GM18867 (cell line): Measurements from ENCODE around the gene DARS2.
A peak's percentile ranks its signal among the peaks of the same experiment; 100 is the strongest.
"Not testable (repeated sequence)": the region's sequence is repeated elsewhere in the genome, so short reads cannot be mapped to it uniquely, and the experiment has no call there.

Experiments used
- ATAC-seq: cut with Tn5 transposase; IDR thresholded peaks from one replicate; pipeline ENCODE4 v1.9.1; 2021; ENCODE audit warnings: mild to moderate bottlenecking, moderate library complexity; ENCODE audit not compliant: unreplicated experiment

The DARS2 gene

GRCh38 chr1:173860065-173860464 is 35.6 kb downstream of the DARS2 start:
- no peak for ATAC-seq

GRCh38 chr1:173861731-173862145 is 37.3 kb downstream of the DARS2 start:
- ATAC-seq = no peak

- ATAC-seq = not testable (repeated sequence)
Observed at GRCh38 chr1:173862146-173862768, 37.8 kb downstream of the DARS2 start.

- ATAC-seq = no peak
Observed at GRCh38 chr1:173862769-173863223, 38.3 kb downstream of the DARS2 start.

- ATAC-seq = no peak
Observed at GRCh38 chr1:173863224-173864161, 39.0 kb downstream of the DARS2 start.

GRCh38 chr1:173864179-173864867 is 39.9 kb downstream of the DARS2 start:
- ATAC-seq = no peak

- no peak for ATAC-seq
Observed at GRCh38 chr1:173865468-173866164, 41.1 kb downstream of the DARS2 start.

- ATAC-seq = no peak
Observed at GRCh38 chr1:173866413-173867115, 42.1 kb downstream of the DARS2 start.

GRCh38 chr1:173867141-173867752 is 42.8 kb downstream of the DARS2 start:
- no peak for ATAC-seq

- ATAC-seq = peak; percentile 66
Observed at GRCh38 chr1:173867753-173868265, 43.3 kb downstream of the DARS2 start, which contains the start of gene GAS5. TSS of gene GAS5 (minus strand) at chr1:173867989.

GRCh38 chr1:173868266-173869020 is 44.0 kb downstream of the DARS2 start, which contains the start of gene ZBTB37:
TSS of gene ZBTB37 (plus strand) at chr1:173868380. CDS start at chr1:173870226, 1,846 bp downstream.
- peak; percentile 60 for ATAC-seq

GRCh38 chr1:173869021-173869359 is 44.5 kb downstream of the DARS2 start:
- ATAC-seq = no peak

- ATAC-seq = peak; percentile 23
Observed at GRCh38 chr1:173870252-173871075, 46.0 kb downstream of the DARS2 start.

GRCh38 chr1:173871091-173871490 is 46.6 kb downstream of the DARS2 start:
- no peak for ATAC-seq

- ATAC-seq = no peak
Observed at GRCh38 chr1:173871500-173871899, 47.0 kb downstream of the DARS2 start.

GRCh38 chr1:173876732-173877131 is 52.3 kb downstream of the DARS2 start:
- no peak for ATAC-seq

GRCh38 chr1:173878251-173878650 is 53.8 kb downstream of the DARS2 start:
- ATAC-seq = no peak

- ATAC-seq = not testable (repeated sequence)
Observed at GRCh38 chr1:173881117-173881516, 56.6 kb downstream of the DARS2 start.
